A673 (cell line): ENCODE measurements around the gene MOGAT2. TPM values are rescaled to one million over a fixed set of nuclear protein-coding genes. Genes with fewer than 3 reads are reported as not detected.

Experiments
- BruUV-seq: library from RNA; stranded (reverse); fragments of 400-500 nt; replicated peaks from 2 replicates; lab custom pipeline; 2021; lab: Mats Ljungman, UMichigan
- CTCF ChIA-PET: fragments of 300-600 bp; sonication (Branson Sonifier 250); formaldehyde crosslinking; loops from one replicate; lab custom pipeline; 2022; ENCODE audit warnings: antibody characterized with exemption; lab: Charles Lee
- POLR2A ChIA-PET: fragments of 300-600 bp; sonication (Branson Sonifier 250); formaldehyde crosslinking; loops from one replicate; lab custom pipeline; 2022; ENCODE audit warnings: antibody characterized with exemption; ENCODE audit not compliant: low non-redundant PET; lab: Charles Lee
- DNase-seq: peaks from one replicate; pipeline ENCODE4 v3.0.0-alpha.2; 2015; ENCODE audit warnings: low spot score
- H3K27ac ChIP-seq: fragments of 200-600 bp; sonication (generic); 2 replicates; pipeline ENCODE4 v1.5.1; 2016; ENCODE audit warnings: mixed run types, low read depth, mild to moderate bottlenecking, mixed read lengths, antibody characterized with exemption, low read length; ENCODE audit not compliant: poor library complexity, severe bottlenecking
- H3K27me3 ChIP-seq: fragments of 200-600 bp; sonication (generic); replicated peaks from 2 replicates; pipeline ENCODE4 v1.6.1; 2017; ENCODE audit warnings: mixed run types, low read depth, mild to moderate bottlenecking, mixed read lengths, antibody characterized with exemption, low read length; ENCODE audit not compliant: insufficient read depth, poor library complexity
- H3K36me3 ChIP-seq: fragments of 200-600 bp; sonication (generic); 2 replicates; pipeline ENCODE4 v1.6.1; 2016; ENCODE audit warnings: mixed run types, mild to moderate bottlenecking, mixed read lengths, antibody characterized with exemption, low read length; ENCODE audit not compliant: insufficient read depth, poor library complexity, severe bottlenecking
- H3K4me1 ChIP-seq: fragments of 200-600 bp; sonication (generic); 2 replicates; pipeline ENCODE4 v1.6.1; 2017; ENCODE audit warnings: mixed run types, mild to moderate bottlenecking, mixed read lengths, antibody characterized with exemption, low read length; ENCODE audit not compliant: insufficient read depth, poor library complexity, severe bottlenecking
- H3K4me3 ChIP-seq: fragments of 200-600 bp; sonication (generic); 2 replicates; pipeline ENCODE4 v1.5.1; 2016; ENCODE audit warnings: low read depth, mixed run types, mild to moderate bottlenecking, mixed read lengths, low read length; ENCODE audit not compliant: poor library complexity, severe bottlenecking
- H3K9me3 ChIP-seq: fragments of 200-600 bp; sonication (generic); 2 replicates; pipeline ENCODE4 v1.6.1; 2016; ENCODE audit warnings: mixed run types, low read depth, mild to moderate bottlenecking, mixed read lengths, antibody characterized with exemption, low read length; ENCODE audit not compliant: poor library complexity, severe bottlenecking
- EZH2 ChIP-seq: fragments of 200-600 bp; sonication (generic); IDR thresholded peaks from 2 replicates; pipeline ENCODE4 v1.6.1; 2017; ENCODE audit warnings: borderline replicate concordance, low read depth, mild to moderate bottlenecking, mixed read lengths, antibody characterized with exemption, low read length; ENCODE audit not compliant: poor library complexity, severe bottlenecking
- intact Hi-C: fragments of 100-400 bp; cut with micrococcal nuclease; formaldehyde crosslinking; loops from one replicate; pipeline ENCODE4 v1.10.0; 2022; ENCODE audit not compliant: unreplicated experiment
- total RNA-seq: library from RNA; stranded (reverse); gene quantifications from 2 replicates; pipeline ENCODE4 v1.2.3, GENCODE V29; 2021
- TF ChIP-seq, protein P1 (sequence below): fragments of 300-800, 200-600 bp; sonication (generic); conservative IDR thresholded peaks from 2 replicates; pipeline ENCODE4 v1.5.1; 2017; ENCODE audit warnings: low read depth, mild to moderate bottlenecking, antibody characterized with exemption, low read length, moderate library complexity, mixed read lengths

MOGAT2 gene
- total RNA-seq, 1 experiment from 2014 or later, result not detected

DNA sequence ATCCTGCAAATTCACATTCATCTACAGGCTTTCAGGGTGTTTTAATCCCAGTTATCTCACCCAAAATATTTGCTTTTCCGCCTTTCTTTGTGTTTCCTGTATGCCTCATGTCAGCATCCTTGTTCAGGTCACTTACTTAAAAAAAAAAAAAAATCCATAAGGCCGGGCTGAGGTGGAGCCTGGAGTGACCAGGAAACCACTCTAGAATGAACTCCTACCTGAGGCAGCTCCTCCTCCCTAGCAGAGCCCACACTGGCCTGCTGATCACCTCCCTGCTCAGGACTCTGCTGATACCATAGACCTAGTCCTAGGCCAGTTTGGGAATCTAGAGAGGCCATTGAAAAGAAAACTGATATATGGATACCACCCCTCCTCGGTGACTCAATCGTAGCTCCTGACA, 42.2 kb downstream of the MOGAT2 start:
- ChIA-PET CTCF (no interaction called here), POLR2A (no interaction called here)

DNA sequence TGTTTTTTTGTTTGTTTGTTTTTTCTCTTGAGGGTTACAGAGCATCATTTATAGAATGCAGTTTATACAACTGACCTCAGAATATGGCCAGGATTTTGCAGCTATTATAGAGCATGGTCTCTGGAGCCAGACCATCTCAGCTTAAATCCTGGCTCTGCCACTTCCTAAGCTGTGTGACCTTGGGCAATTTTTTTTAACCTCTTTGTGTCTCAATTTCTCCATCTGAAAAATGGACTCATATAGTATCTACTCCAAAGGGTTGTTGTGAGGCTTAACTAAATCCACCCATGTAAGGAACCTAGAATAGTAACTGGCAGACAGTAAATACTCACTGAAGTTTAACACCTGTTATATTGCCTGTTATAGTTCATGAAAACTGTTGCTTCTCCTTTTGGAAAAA, 42.6 kb downstream of the MOGAT2 start:
- Histone ChIP-seq H3K36me3 (no peaks in the 10 kb centered on the region), H3K4me3 (no peak overlapping the region), H3K27me3 (no peaks in the 10 kb centered on the region), H3K9me3 (no peaks in the 10 kb centered on the region), H3K4me1 (peaks cover 4% of the 10 kb centered on the region), H3K27ac (no peak overlapping the region)
- CTCF ChIA-PET, result no interaction called here
- POLR2A ChIA-PET, result no interaction called here
- BruUV-seq, result no TSS peak
- no peak for TF ChIP-seq EZH2
- TF ChIP-seq, protein P1, sequence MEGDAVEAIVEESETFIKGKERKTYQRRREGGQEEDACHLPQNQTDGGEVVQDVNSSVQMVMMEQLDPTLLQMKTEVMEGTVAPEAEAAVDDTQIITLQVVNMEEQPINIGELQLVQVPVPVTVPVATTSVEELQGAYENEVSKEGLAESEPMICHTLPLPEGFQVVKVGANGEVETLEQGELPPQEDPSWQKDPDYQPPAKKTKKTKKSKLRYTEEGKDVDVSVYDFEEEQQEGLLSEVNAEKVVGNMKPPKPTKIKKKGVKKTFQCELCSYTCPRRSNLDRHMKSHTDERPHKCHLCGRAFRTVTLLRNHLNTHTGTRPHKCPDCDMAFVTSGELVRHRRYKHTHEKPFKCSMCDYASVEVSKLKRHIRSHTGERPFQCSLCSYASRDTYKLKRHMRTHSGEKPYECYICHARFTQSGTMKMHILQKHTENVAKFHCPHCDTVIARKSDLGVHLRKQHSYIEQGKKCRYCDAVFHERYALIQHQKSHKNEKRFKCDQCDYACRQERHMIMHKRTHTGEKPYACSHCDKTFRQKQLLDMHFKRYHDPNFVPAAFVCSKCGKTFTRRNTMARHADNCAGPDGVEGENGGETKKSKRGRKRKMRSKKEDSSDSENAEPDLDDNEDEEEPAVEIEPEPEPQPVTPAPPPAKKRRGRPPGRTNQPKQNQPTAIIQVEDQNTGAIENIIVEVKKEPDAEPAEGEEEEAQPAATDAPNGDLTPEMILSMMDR, result no peak
- no peak for DNase-seq
- intact Hi-C loops, result no loop called here

More for the DNA sequence above, 42.2 kb downstream of the MOGAT2 start:
- no TSS peak for BruUV-seq
- peaks cover 4% of the 10 kb centered on the region for H3K4me1 ChIP-seq
- H3K4me3 ChIP-seq, result no peak overlapping the region
- TF ChIP-seq, protein P1, result no peak
- no peak for TF ChIP-seq EZH2
- no peaks in the 10 kb centered on the region for H3K9me3 ChIP-seq
- DNase-seq, result no peak
- H3K36me3 ChIP-seq, result no peaks in the 10 kb centered on the region
- no peaks in the 10 kb centered on the region for H3K27me3 ChIP-seq
- no peak overlapping the region for H3K27ac ChIP-seq
- intact Hi-C loops, result no loop called here

DNA sequence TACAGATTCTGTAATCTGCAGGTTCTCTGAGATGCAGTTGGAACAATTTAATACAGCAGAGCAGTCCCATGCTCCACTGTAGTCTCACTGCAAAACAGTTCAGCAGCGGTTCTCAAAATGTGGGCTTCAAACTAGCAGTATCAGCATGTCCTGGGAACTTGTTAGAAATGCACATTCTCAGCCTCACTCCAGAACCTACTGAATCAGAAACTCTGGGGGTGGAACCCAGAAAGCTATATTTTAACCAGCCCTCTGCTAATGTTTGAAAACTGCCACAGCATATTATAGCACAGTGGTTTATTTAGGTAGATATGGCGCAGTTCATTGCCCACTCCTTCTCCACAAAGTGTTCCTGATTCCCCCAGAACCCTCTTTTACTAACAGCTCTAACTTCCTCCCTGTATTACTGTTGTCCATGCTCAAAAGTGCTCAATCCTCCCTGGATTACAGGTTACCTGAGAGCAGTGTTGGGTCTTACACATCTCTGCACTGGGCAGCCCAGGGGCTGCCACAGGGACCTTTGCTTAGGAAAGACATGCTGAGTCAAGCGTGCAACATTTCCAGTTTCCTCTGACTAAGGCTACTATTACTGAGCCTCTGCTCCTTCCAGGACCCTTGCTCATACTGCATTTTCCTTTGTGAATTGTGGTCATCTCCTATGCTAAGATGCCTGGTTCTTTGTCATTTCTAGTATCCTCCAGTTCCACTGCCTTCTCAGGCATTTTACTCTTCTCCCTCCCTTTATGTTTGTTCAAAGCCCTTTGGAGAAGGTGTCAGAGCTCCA, 43.3 kb downstream of the MOGAT2 start:
- intact Hi-C loops, result no loop called here
- Histone ChIP-seq H3K4me3 (no peak overlapping the region), H3K27me3 (no peaks in the 10 kb centered on the region), H3K36me3 (no peaks in the 10 kb centered on the region), H3K9me3 (no peaks in the 10 kb centered on the region), H3K4me1 (peaks cover 4% of the 10 kb centered on the region), H3K27ac (no peak overlapping the region)
- POLR2A ChIA-PET, result no interaction called here
- no peak for TF ChIP-seq EZH2
- TF ChIP-seq, protein P1, result no peak
- no peak for DNase-seq
- BruUV-seq, result no TSS peak
- CTCF ChIA-PET, result no interaction called here
